D721Med (cell line): Measurements from ENCODE around the gene GOLM1.

Experiments
- DNase-seq: peaks from one replicate; pipeline ENCODE4 v3.0.0; 2011; ENCODE audit warnings: low spot score; ENCODE audit not compliant: insufficient read length
- FAIRE-seq: peaks from 2 replicates; lab custom pipeline; 2011; peaks lifted over from hg19 to GRCh38; lab: Jason Lieb, UNC
- TF ChIP-seq, protein P1 (sequence below): IDR thresholded peaks from 2 replicates; pipeline ENCODE4 v1.5.1; 2012; ENCODE audit warnings: mild to moderate bottlenecking, control low read depth; ENCODE audit not compliant: insufficient read depth; ENCODE audit errors: missing control alignments

GOLM1 gene

GRCh38 chr9:86079865-86080469 is 19.4 kb downstream of the GOLM1 start:
- no peak for FAIRE-seq
- TF ChIP-seq, protein P1, sequence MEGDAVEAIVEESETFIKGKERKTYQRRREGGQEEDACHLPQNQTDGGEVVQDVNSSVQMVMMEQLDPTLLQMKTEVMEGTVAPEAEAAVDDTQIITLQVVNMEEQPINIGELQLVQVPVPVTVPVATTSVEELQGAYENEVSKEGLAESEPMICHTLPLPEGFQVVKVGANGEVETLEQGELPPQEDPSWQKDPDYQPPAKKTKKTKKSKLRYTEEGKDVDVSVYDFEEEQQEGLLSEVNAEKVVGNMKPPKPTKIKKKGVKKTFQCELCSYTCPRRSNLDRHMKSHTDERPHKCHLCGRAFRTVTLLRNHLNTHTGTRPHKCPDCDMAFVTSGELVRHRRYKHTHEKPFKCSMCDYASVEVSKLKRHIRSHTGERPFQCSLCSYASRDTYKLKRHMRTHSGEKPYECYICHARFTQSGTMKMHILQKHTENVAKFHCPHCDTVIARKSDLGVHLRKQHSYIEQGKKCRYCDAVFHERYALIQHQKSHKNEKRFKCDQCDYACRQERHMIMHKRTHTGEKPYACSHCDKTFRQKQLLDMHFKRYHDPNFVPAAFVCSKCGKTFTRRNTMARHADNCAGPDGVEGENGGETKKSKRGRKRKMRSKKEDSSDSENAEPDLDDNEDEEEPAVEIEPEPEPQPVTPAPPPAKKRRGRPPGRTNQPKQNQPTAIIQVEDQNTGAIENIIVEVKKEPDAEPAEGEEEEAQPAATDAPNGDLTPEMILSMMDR = no peak
- DNase-seq = no peak

GRCh38 chr9:86079421-86079831 is 19.9 kb downstream of the GOLM1 start:
- no peak for FAIRE-seq
- TF ChIP-seq, protein P1 = no peak
- no peak for DNase-seq

GRCh38 chr9:86078731-86079130 is 20.6 kb downstream of the GOLM1 start:
- DNase-seq (no peak), FAIRE-seq (no peak)
- TF ChIP-seq, protein P1 = no peak

GRCh38 chr9:86077276-86077675 is 22.1 kb downstream of the GOLM1 start:
- TF ChIP-seq, protein P1 = no peak
- no peak for FAIRE-seq
- DNase-seq = no peak

GRCh38 chr9:86075132-86076109 is 23.9 kb downstream of the GOLM1 start:
- DNase-seq (no peak), FAIRE-seq (no peak)
- TF ChIP-seq, protein P1 = no peak

GRCh38 chr9:86073839-86074238 is 25.5 kb downstream of the GOLM1 start:
- TF ChIP-seq, protein P1 = no peak
- FAIRE-seq (no peak), DNase-seq (no peak)
